C4-2B (cell line): Measurements from ENCODE around the gene AKNAD1.

Experiments used
- H3K27ac ChIP-seq: fragments of 450-650 bp; 2 replicates; pipeline ENCODE4 v1.5.1; 2017
- ZFX ChIP-seq: fragments of 450-650 bp; IDR thresholded peaks from 2 replicates; pipeline ENCODE4 v1.6.1; 2017
- TF ChIP-seq, protein P1 (sequence below): fragments of 450-650 bp; conservative IDR thresholded peaks from 2 replicates; pipeline ENCODE4 v1.5.1; 2017; ENCODE audit warnings: mild to moderate bottlenecking

AKNAD1 gene

DNA sequence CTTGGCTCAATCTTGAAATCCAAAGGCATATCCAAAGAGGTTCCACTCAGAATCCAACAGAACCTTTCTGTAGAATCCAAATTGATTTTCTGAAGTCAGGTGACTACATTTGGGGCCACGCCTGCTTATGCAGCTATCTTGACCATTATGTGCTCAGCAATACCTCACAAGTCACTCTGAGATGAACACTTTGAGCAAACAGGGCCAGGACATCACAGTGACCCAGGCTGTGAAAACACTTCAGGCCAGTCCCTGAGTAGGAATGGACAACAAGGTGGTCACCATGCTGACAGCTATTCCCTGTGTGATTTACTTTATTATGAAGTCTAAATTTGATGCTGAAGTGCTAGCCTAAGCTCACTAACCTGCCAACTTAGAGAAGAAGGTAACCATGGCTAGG lies at the start of gene AKNAD1:
Gene AKNAD1, minus strand, starts transcription at position 101 of the 400 bp plus-strand sequence. CDS start 4,430 bp downstream, outside the sequence.
- H3K27ac ChIP-seq, result no peak within 1 kb of the TSS
- TF ChIP-seq, protein P1, sequence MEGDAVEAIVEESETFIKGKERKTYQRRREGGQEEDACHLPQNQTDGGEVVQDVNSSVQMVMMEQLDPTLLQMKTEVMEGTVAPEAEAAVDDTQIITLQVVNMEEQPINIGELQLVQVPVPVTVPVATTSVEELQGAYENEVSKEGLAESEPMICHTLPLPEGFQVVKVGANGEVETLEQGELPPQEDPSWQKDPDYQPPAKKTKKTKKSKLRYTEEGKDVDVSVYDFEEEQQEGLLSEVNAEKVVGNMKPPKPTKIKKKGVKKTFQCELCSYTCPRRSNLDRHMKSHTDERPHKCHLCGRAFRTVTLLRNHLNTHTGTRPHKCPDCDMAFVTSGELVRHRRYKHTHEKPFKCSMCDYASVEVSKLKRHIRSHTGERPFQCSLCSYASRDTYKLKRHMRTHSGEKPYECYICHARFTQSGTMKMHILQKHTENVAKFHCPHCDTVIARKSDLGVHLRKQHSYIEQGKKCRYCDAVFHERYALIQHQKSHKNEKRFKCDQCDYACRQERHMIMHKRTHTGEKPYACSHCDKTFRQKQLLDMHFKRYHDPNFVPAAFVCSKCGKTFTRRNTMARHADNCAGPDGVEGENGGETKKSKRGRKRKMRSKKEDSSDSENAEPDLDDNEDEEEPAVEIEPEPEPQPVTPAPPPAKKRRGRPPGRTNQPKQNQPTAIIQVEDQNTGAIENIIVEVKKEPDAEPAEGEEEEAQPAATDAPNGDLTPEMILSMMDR, result no peak

DNA sequence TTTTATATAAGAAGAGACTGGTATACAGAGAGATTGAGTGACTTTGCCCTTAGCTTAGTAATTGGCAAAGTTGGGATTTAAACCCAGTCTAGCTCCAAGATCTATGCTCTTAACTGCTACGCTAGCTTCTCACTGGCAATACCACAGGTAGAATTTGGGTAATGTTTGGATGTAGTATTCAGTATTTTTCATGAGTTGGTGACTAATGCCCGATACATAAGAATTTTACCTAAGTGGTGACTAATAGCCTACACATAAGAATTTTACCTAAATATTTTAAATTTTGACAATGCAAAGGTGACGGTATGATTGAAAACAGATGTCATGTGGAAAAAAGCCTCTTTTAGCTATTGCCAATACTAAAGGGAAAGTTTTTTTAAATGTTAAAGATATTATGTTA lies 44.2 kb upstream of the AKNAD1 start:
- TF ChIP-seq, protein P1, result no peak
- no peak for TF ChIP-seq ZFX
- no peak overlapping the region for H3K27ac ChIP-seq

- TF ChIP-seq, protein P1, result peak; percentile 85
- TF ChIP-seq ZFX, result no peak
- no peak overlapping the region for H3K27ac ChIP-seq
Observed at GRCh38 chr1:108897865-108898720, 41.2 kb upstream of the AKNAD1 start.

- H3K27ac ChIP-seq, result no peak overlapping the region
- TF ChIP-seq, protein P1, result no peak
- no peak for TF ChIP-seq ZFX
Observed at GRCh38 chr1:108896146-108897145, 39.6 kb upstream of the AKNAD1 start.

GRCh38 chr1:108893141-108893530 lies 36.2 kb upstream of the AKNAD1 start:
- TF ChIP-seq ZFX, result no peak
- TF ChIP-seq, protein P1, result no peak
- no peak overlapping the region for H3K27ac ChIP-seq

DNA sequence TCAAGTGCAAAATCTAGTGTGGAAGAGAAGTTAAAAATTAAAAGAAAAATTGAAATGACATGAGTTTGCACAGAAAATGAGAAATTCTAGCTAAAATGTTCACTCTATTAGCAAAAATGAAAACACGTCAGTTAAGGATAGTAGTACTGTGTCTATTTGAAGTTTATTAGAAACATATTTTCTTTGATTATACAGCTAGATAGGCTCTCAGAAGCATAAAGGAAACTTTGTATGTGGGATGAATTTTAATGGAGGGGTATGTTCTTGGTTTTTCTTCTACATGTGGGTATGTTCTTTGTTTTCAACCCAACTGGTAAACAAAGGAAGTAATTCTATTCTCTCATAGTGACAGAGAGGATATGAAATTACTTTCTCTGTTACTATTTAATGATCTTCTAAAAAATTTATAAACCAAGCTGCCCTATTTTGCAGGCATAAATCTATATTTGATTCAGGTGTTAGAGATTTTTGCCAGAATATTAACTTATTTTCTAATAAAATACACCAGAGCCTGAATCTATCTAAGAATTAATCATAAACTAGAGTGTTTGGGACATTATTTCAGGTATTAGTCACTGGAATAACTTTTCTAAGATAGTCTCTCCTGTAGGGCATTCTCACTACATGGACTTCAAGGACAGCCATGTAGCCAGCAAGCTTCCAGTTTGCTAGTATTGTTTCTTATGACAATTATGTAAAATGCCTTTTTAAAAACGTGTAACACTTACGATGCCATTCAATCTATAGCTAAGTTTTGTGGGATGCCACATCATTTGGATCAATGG lies 35.7 kb upstream of the AKNAD1 start:
- TF ChIP-seq, protein P1, result no peak
- no peak for TF ChIP-seq ZFX
- H3K27ac ChIP-seq, result no peak overlapping the region
